ENCODE measurements around the gene VGLL4. TPM values are rescaled to one million over a fixed set of nuclear protein-coding genes. Genes with fewer than 3 reads are reported as not detected.
A peak's percentile ranks its signal among the peaks of the same experiment; 100 is the strongest.

The VGLL4 gene
- total and polyA plus RNA-seq, 2 of the 4 experiments (the other 2 are of a cell fraction): 26.2 to 35.4 TPM

DNA sequence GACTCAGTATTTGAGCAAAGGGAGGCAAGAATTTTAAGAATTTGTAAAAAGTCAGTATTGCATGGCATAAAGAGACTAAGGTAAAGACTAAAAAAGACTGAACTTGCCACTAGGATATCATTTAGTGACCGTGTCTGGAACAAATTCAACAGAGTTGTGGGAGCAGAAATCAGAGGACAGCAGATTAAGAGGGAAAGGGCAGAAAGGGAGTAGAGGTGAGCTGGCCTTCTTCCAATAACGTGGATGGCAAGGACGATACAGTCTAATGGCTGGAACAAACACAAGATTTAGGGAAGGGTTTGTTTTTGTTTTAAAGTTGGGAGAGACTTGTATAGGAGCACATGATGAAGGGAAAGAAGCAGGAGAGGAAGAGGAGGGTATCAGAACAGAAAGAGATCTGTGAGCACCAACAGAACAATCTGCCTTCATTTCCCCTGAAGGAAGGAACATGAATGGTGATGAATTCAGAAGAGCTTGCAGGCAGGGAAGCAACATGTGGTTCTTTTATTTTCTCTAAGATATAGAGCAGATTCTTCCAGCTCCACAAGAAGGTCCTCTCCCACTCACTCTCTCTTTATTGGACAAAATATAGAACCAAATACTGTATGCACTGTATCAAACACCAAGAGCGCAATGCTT is 8.6 kb downstream of the VGLL4 start:
- ATAC-seq (ENCODE audit: low read depth): no peak

More for the DNA sequence above, 8.6 kb downstream of the VGLL4 start:
- Histone ChIP-seq H3K18ac (ENCODE audit: low read depth, low read length) (peak overlapping the region; percentile 73), H3K36me3 (ENCODE audit: control insufficient read depth, insufficient read depth, low read length) (peaks cover 4% of the 10 kb centered on the region; the same call in 1 of the 2 replicates), H4K5ac (ENCODE audit: low read depth, low read length) (peak overlapping the region; percentile 33; the same call in 1 of the 2 replicates), H2BK15ac (ENCODE audit: low read depth, low read length) (0 out of 3 replicates have a peak overlapping the region, but pooled peaks have one; percentile 15), H3K79me1 (ENCODE audit: low read depth in 1 of 2, low read length in 2 of 2) (peaks cover 2 to 65% of the 10 kb centered on the region in 2 experiments; a peak in 3 of 4 replicates), H4K20me1 (ENCODE audit: insufficient read depth, low read length) (peaks cover 82% of the 10 kb centered on the region), H3K4ac (ENCODE audit: low read depth, low read length) (0 out of 2 replicates have a peak overlapping the region, but pooled peaks have one; percentile 19), H3K27me3 (ENCODE audit: control insufficient read depth, insufficient read depth, low read length) (no peaks in the 10 kb centered on the region), H2BK20ac (ENCODE audit: low read depth, low read length) (no peak overlapping the region), H2AK9ac (replicated peaks; ENCODE audit: low read depth, low read length, poor library complexity) (no peak overlapping the region), H2BK120ac (ENCODE audit: low read depth, low read length) (no peak overlapping the region), H3K4me1 (ENCODE audit: control insufficient read depth, insufficient read depth, low read length) (peaks cover 46% of the 10 kb centered on the region), H4K8ac (ENCODE audit: low read depth in 2 of 2, low read length in 2 of 2) (no peak overlapping the region; a peak in 1 of 4 replicates), H2BK5ac (ENCODE audit: low read depth, low read length, poor library complexity, severe bottlenecking) (no peak overlapping the region), H3K9ac (ENCODE audit: low read depth, low read length) (peak overlapping the region; percentile 18; the same call in 1 of the 2 replicates), H3K14ac (replicated peaks; ENCODE audit: low read depth, low read length) (peak overlapping the region; percentile 29; the same call in 1 of the 2 replicates), H2AFZ (replicated peaks; ENCODE audit: low read length, poor library complexity) (no peak overlapping the region), H3K56ac (ENCODE audit: extremely low read depth, insufficient read depth, low read length) (no peak overlapping the region), H3K27ac (ENCODE audit: insufficient read depth, low read length) (peak overlapping the region; percentile 7; the same call in 1 of the 2 replicates), H3K9me1 (ENCODE audit: insufficient read depth, low read length) (peaks cover 21% of the 10 kb centered on the region), H3K23ac (ENCODE audit: low read depth, low read length) (peak overlapping the region; percentile 2; the same call in 1 of the 2 replicates), H3K9me3 (ENCODE audit: control insufficient read depth, insufficient read depth, low read length) (no peaks in the 10 kb centered on the region), H3K4me3 (ENCODE audit: insufficient read depth, low read depth, low read length) (no peak overlapping the region), H4K91ac (ENCODE audit: insufficient read depth, low read depth, low read length) (no peak overlapping the region; the same call in 1 of the 2 replicates), H2AK5ac (ENCODE audit: low read depth, low read length) (peak overlapping the region; percentile 70; the same call in 1 of the 2 replicates), H3K4me2 (ENCODE audit: low read depth, low read length) (peak overlapping the region; percentile 50)
- POLR2A ChIA-PET (ENCODE audit: unreplicated experiment): no interaction called here
- no peak for DNase-seq
- CTCF ChIA-PET: no interaction called here
- TF ChIP-seq CEBPB (IDR thresholded peaks at IDR 0.05; ENCODE audit: low read depth, low read length): no peak
- TF ChIP-seq NFE2L2 (IDR thresholded peaks at IDR 0.05; ENCODE audit: low read depth, low read length): no peak
- no peak for TF ChIP-seq RAD21 (IDR thresholded peaks at IDR 0.05; ENCODE audit: low read length)
- no peak for TF ChIP-seq SMC3 (IDR thresholded peaks at IDR 0.05; ENCODE audit: low read depth, low read length)
- TF ChIP-seq MAZ (IDR thresholded peaks at IDR 0.05; ENCODE audit: borderline replicate concordance, low read depth, low read length): no peak
- TF ChIP-seq CHD1 (IDR thresholded peaks at IDR 0.05; ENCODE audit: low read depth, low read length): no peak
- no peak for TF ChIP-seq BHLHE40 (IDR thresholded peaks at IDR 0.05; ENCODE audit: low read depth, low read length)
- TF ChIP-seq, protein P1, sequence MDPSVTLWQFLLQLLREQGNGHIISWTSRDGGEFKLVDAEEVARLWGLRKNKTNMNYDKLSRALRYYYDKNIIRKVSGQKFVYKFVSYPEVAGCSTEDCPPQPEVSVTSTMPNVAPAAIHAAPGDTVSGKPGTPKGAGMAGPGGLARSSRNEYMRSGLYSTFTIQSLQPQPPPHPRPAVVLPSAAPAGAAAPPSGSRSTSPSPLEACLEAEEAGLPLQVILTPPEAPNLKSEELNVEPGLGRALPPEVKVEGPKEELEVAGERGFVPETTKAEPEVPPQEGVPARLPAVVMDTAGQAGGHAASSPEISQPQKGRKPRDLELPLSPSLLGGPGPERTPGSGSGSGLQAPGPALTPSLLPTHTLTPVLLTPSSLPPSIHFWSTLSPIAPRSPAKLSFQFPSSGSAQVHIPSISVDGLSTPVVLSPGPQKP (IDR thresholded peaks at IDR 0.05; ENCODE audit: borderline replicate concordance, low read depth, low read length): no peak
- no peak for TF ChIP-seq RFX5 (IDR thresholded peaks at IDR 0.05; ENCODE audit: low read depth, low read length)
- no peak for TF ChIP-seq RCOR1 (IDR thresholded peaks at IDR 0.05; ENCODE audit: insufficient replicate concordance, low read length)
- no peak for TF ChIP-seq POLR2A (IDR thresholded peaks at IDR 0.05; ENCODE audit: low read depth, low read length)
- no peak for TF ChIP-seq FOS (IDR thresholded peaks at IDR 0.05; ENCODE audit: low read depth, low read length)
- TF ChIP-seq, protein P2, sequence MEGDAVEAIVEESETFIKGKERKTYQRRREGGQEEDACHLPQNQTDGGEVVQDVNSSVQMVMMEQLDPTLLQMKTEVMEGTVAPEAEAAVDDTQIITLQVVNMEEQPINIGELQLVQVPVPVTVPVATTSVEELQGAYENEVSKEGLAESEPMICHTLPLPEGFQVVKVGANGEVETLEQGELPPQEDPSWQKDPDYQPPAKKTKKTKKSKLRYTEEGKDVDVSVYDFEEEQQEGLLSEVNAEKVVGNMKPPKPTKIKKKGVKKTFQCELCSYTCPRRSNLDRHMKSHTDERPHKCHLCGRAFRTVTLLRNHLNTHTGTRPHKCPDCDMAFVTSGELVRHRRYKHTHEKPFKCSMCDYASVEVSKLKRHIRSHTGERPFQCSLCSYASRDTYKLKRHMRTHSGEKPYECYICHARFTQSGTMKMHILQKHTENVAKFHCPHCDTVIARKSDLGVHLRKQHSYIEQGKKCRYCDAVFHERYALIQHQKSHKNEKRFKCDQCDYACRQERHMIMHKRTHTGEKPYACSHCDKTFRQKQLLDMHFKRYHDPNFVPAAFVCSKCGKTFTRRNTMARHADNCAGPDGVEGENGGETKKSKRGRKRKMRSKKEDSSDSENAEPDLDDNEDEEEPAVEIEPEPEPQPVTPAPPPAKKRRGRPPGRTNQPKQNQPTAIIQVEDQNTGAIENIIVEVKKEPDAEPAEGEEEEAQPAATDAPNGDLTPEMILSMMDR (conservative IDR thresholded peaks at IDR 0.05; ENCODE audit: low read depth, low read length): no peak
- TF ChIP-seq MXI1 (IDR thresholded peaks at IDR 0.05; ENCODE audit: borderline replicate concordance, low read depth, low read length): no peak
- BruUV-seq (replicated peaks): no TSS peak
- intact Hi-C loops (cut with micrococcal nuclease) (loop anchor here (2.0 kb wide), 1 partner anchor 74 kb away; no protein-coding TSS in a partner anchor), dilution Hi-C loops (cut with HindIII; ENCODE audit: low sequenced_read_pairs, unreplicated experiment) (no loop called here), in situ Hi-C loops (cut with MboI; ENCODE audit: low sequenced_read_pairs) (loop anchor here (5.0 kb wide), 1 partner anchor 33 kb away; no protein-coding TSS in a partner anchor)
- WGBS, 2 experiments (ENCODE audit: extremely low coverage in 2 of 2, insufficient read length in 1 of 2): 83% methylated on average over 2 of the region's 4 CpGs; no CpG with 5 or more reads in 1 of the 2 experiments

Data from IMR-90 (cell line).